GM23338 (cell line): Measurements from ENCODE around the gene ITIH5. TPM values are rescaled to one million over a fixed set of nuclear protein-coding genes. Genes with fewer than 3 reads are reported as not detected.
A peak's percentile ranks its signal among the peaks of the same experiment; 100 is the strongest.

ENCODE experiments used
- ATAC-seq: fragments of 200-7000 bp; cut with Tn5 transposase; 3 replicates; pipeline ENCODE4 v1.9.1; 2020
- DNase-seq: peaks from one replicate; pipeline ENCODE4 v3.0.0-alpha.2; 2015; ENCODE audit warnings: low spot score
- H2AFZ ChIP-seq: fragments of 200-600 bp; sonication (generic); 2 replicates; pipeline ENCODE4 v1.8.0; 2016; ENCODE audit warnings: antibody characterized with exemption, mild to moderate bottlenecking, moderate library complexity
- H3F3A ChIP-seq: fragments of 200-600 bp; sonication (generic); replicated peaks from 2 replicates; pipeline ENCODE4 v1.8.0; 2017; ENCODE audit warnings: antibody characterized with exemption, mixed run types, low read depth
- H3K27ac ChIP-seq: fragments of 200-600 bp; sonication (generic); 2 replicates; pipeline ENCODE4 v1.6.1; 2016; ENCODE audit warnings: low read depth
- H3K27me3 ChIP-seq: fragments of 200-600 bp; sonication (generic); 2 replicates; pipeline ENCODE4 v1.8.0; 2016; ENCODE audit warnings: mild to moderate bottlenecking, mixed run types, moderate library complexity; ENCODE audit not compliant: insufficient read depth
- H3K36me3 ChIP-seq: fragments of 200-600 bp; sonication (generic); 2 replicates; pipeline ENCODE4 v1.8.0; 2016; ENCODE audit warnings: mild to moderate bottlenecking; ENCODE audit not compliant: insufficient read depth
- H3K4me1 ChIP-seq: fragments of 200-600 bp; sonication (generic); 2 replicates; pipeline ENCODE4 v1.8.0; 2016; ENCODE audit warnings: mild to moderate bottlenecking, moderate library complexity; ENCODE audit not compliant: insufficient read depth
- H3K4me2 ChIP-seq: fragments of 200-600 bp; sonication (generic); 2 replicates; pipeline ENCODE4 v1.7.1; 2017; ENCODE audit warnings: mixed run types
- H3K4me3 ChIP-seq: fragments of 200-600 bp; sonication (generic); 2 replicates; pipeline ENCODE4 v1.6.1; 2016; ENCODE audit warnings: mixed run types
- H3K79me2 ChIP-seq: fragments of 200-600 bp; sonication (generic); replicated peaks from 2 replicates; pipeline ENCODE4 v1.8.0; 2017; ENCODE audit warnings: mild to moderate bottlenecking; ENCODE audit not compliant: insufficient read depth
- H3K9me2 ChIP-seq: fragments of 200-600 bp; sonication (generic); 2 replicates; pipeline ENCODE4 v1.8.0; 2017; ENCODE audit not compliant: insufficient read depth
- H4K20me1 ChIP-seq: fragments of 200-600 bp; sonication (generic); replicated peaks from 2 replicates; pipeline ENCODE4 v1.8.0; 2017; ENCODE audit warnings: mild to moderate bottlenecking; ENCODE audit not compliant: insufficient read depth
- H3K27ac Mint-ChIP-seq: 2 replicates; pipeline ENCODE4 v1.8.0; 2020; ENCODE audit warnings: inconsistent platforms, mild to moderate bottlenecking, moderate library complexity, mixed read lengths
- H3K27me3 Mint-ChIP-seq: 3 replicates; pipeline ENCODE4 v1.8.0; 2022; ENCODE audit warnings: low read depth, mild to moderate bottlenecking, moderate library complexity, mixed read lengths, inconsistent platforms; ENCODE audit not compliant: insufficient read depth, poor library complexity
- H3K36me3 Mint-ChIP-seq: 3 replicates; pipeline ENCODE4 v1.8.0; 2021; ENCODE audit warnings: low read depth, mild to moderate bottlenecking, inconsistent platforms, moderate library complexity, mixed read lengths
- H3K4me1 Mint-ChIP-seq: 3 replicates; pipeline ENCODE4 v1.8.0; 2020; ENCODE audit warnings: mild to moderate bottlenecking, inconsistent platforms, mixed read lengths
- H3K4me3 Mint-ChIP-seq: 3 replicates; pipeline ENCODE4 v1.8.0; 2021; ENCODE audit warnings: moderate library complexity, mild to moderate bottlenecking, inconsistent platforms, mixed read lengths
- H3K9me3 Mint-ChIP-seq: 3 replicates; pipeline ENCODE4 v1.8.0; 2020; ENCODE audit warnings: moderate library complexity, mild to moderate bottlenecking, inconsistent platforms, mixed read lengths
- CREB1 ChIP-seq: fragments of 250-450 bp; sonication (Bioruptor Pico); IDR thresholded peaks from 2 replicates; pipeline ENCODE4 v1.5.0; 2020; ENCODE audit warnings: low read depth, mild to moderate bottlenecking, moderate library complexity
- CTCF ChIP-seq, 2 experiments: fragments of 200-600 bp in 1 of 2; sonication (generic) in 1 of 2; conservative IDR thresholded peaks; 2 replicates each; pipeline versions ENCODE4 v1.5.1 to v1.6.1; 2016 to 2017; ENCODE audit warnings: antibody characterized with exemption in 2 of 2, low read depth in 2 of 2, mild to moderate bottlenecking in 2 of 2, moderate library complexity in 1 of 2
- STAT1 ChIP-seq: IDR thresholded peaks from one replicate; pipeline ENCODE4 v1.6.1; 2016; ENCODE audit warnings: antibody characterized with exemption; ENCODE audit not compliant: unreplicated experiment
- polyA plus RNA-seq: library from polyadenylated mRNA; unstranded; fragments of >200 nt; fragmentation: Nextera tagmentation; extraction: Ambion mirVana; gene quantifications from 2 replicates; pipeline ENCODE4 v1.2.1, GENCODE V29; 2016
- total RNA-seq: library from RNA; depleted of rRNA; stranded (reverse); fragments of >200 nt; shearing (Covaris generic); gene quantifications from 2 replicates; pipeline ENCODE4 v1.2.3, GENCODE V29; 2014

Gene ITIH5
- total and polyA plus RNA-seq, 2 experiments from 2014 or later, result 0.99 to 2.2 TPM

GRCh38 chr10:7525314-7526016 is 141.3 kb downstream of the ITIH5 start:
- H3K27me3 Mint-ChIP-seq, result peaks cover 1% of the 10 kb centered on the region
- Histone ChIP-seq H3K9me2 (no peaks in the 10 kb centered on the region), H3K27me3 (no peaks in the 10 kb centered on the region), H3K4me2 (no peak overlapping the region), H3K4me3 (no peak overlapping the region), H3K4me1 (no peaks in the 10 kb centered on the region), H3K36me3 (no peaks in the 10 kb centered on the region), H3K79me2 (no peaks in the 10 kb centered on the region), H4K20me1 (no peaks in the 10 kb centered on the region), H2AFZ (no peak overlapping the region), H3F3A (no peaks in the 10 kb centered on the region), H3K27ac (no peak overlapping the region)
- H3K27ac Mint-ChIP-seq, result no peak overlapping the region
- TF ChIP-seq CREB1 (CRISPR knock-in tag), result no peak
- TF ChIP-seq CTCF (conservative IDR thresholded peaks at IDR 0.05; ENCODE audit: low read depth in 2 of 2), result peak; percentile 94 to 96
- no peaks in the 10 kb centered on the region for H3K36me3 Mint-ChIP-seq
- H3K4me1 Mint-ChIP-seq, result no peaks in the 10 kb centered on the region
- no peaks in the 10 kb centered on the region for H3K9me3 Mint-ChIP-seq
- ATAC-seq (peak; percentile 86), DNase-seq (peak; percentile 87)
- no peak overlapping the region for H3K4me3 Mint-ChIP-seq

- H3F3A ChIP-seq, result no peaks in the 10 kb centered on the region
- no peak for TF ChIP-seq STAT1
- TF ChIP-seq CTCF (conservative IDR thresholded peaks at IDR 0.05; ENCODE audit: low read depth in 2 of 2), result peak in 1 of 2 experiments; percentile 13; a peak in 1 of 4 replicates
- H3K4me2 ChIP-seq, result no peak overlapping the region
- no peaks in the 10 kb centered on the region for H3K79me2 ChIP-seq
- Mint-ChIP-seq H3K4me1 (no peaks in the 10 kb centered on the region), H3K9me3 (no peaks in the 10 kb centered on the region), H3K27me3 (peaks cover 1% of the 10 kb centered on the region), H3K4me3 (no peak overlapping the region), H3K36me3 (no peaks in the 10 kb centered on the region), H3K27ac (no peak overlapping the region)
- H3K36me3 ChIP-seq, result no peaks in the 10 kb centered on the region
- no peaks in the 10 kb centered on the region for H3K9me2 ChIP-seq
- H2AFZ ChIP-seq, result no peak overlapping the region
- no peaks in the 10 kb centered on the region for H4K20me1 ChIP-seq
- ATAC-seq, result no peak
- DNase-seq, result no peak
- no peak overlapping the region for H3K27ac ChIP-seq
- H3K4me3 ChIP-seq, result no peak overlapping the region
- H3K4me1 ChIP-seq, result no peaks in the 10 kb centered on the region
- H3K27me3 ChIP-seq, result no peaks in the 10 kb centered on the region
These were observed 143.1 kb downstream of the ITIH5 start for GRCh38 chr10:7523656-7524055.
